SK-N-SH (cell line): Measurements from ENCODE around the gene YWHAE. TPM values are rescaled to one million over a fixed set of nuclear protein-coding genes. Genes with fewer than 3 reads are reported as not detected.
A peak's percentile ranks its signal among the peaks of the same experiment; 100 is the strongest.
"Not testable (repeated sequence)": the region's sequence is repeated elsewhere in the genome, so short reads cannot be mapped to it uniquely, and the experiment has no call there.

Source experiments
- CTCF ChIA-PET: fragments of 300-600, 350-600 bp; formaldehyde crosslinking; extraction: SDS; loops from one replicate; lab custom pipeline; 2021; lab: Yijun Ruan, JAX
- POLR2A ChIA-PET: fragments of 350-600 bp; sonication (Branson Sonifier 250); formaldehyde crosslinking; extraction: SDS; loops from one replicate; lab custom pipeline; 2020; ENCODE audit warnings: antibody characterized with exemption, inconsistent platforms; lab: Yijun Ruan, JAX
- DNase-seq: peaks from one replicate; pipeline ENCODE4 v3.0.0; 2012
- H2AFZ ChIP-seq: fragments of 200-600 bp; sonication (generic); 2 replicates; pipeline ENCODE4 v1.8.1; 2016; ENCODE audit warnings: antibody characterized with exemption, mild to moderate bottlenecking, low read depth
- H3F3A ChIP-seq: fragments of 200-600 bp; sonication (generic); replicated peaks from 2 replicates; pipeline ENCODE3; 2016; ENCODE audit warnings: antibody characterized with exemption, mild to moderate bottlenecking; ENCODE audit not compliant: insufficient read depth
- H3K27ac ChIP-seq, 2 experiments: fragments of 200-500 bp in 1 of 2; fragments of 200-600 bp in 1 of 2; sonication (Bioruptor generic) in 1 of 2; sonication (generic), shearing (Covaris generic) in 1 of 2; 2 replicates each; pipeline versions ENCODE4 v1.5.1 to v1.6.1; 2014 to 2016; ENCODE audit warnings: low read depth in 2 of 2, inconsistent platforms in 1 of 2, low read length in 1 of 2, mild to moderate bottlenecking in 1 of 2, mixed read lengths in 1 of 2
- H3K27me3 ChIP-seq: fragments of 200-600 bp; sonication (generic), shearing (Covaris generic); 2 replicates; pipeline ENCODE4 v1.6.1; 2016; ENCODE audit warnings: mixed run types; ENCODE audit not compliant: insufficient read depth
- H3K36me3 ChIP-seq, 2 experiments: fragments of 200-500 bp in 1 of 2; fragments of 200-600 bp in 1 of 2; sonication (Bioruptor generic) in 1 of 2; sonication (generic) in 1 of 2; replicated peaks in 1 of 2; 2 replicates each; pipeline versions ENCODE3 to v1.5.1; 2014 to 2016; ENCODE audit warnings: low read length in 1 of 2, mild to moderate bottlenecking in 1 of 2; ENCODE audit not compliant: insufficient read depth in 2 of 2, control insufficient read depth in 1 of 2
- H3K4me1 ChIP-seq, 2 experiments: fragments of 200-500 bp in 1 of 2; fragments of 200-600 bp in 1 of 2; sonication (Bioruptor generic) in 1 of 2; sonication (generic), shearing (Covaris generic) in 1 of 2; 2 replicates each; pipeline versions ENCODE4 v1.5.1 to v1.6.1; 2014 to 2016; ENCODE audit warnings: low read depth in 1 of 2, low read length in 1 of 2, mixed run types in 1 of 2; ENCODE audit not compliant: insufficient read depth in 2 of 2, control insufficient read depth in 1 of 2
- H3K4me2 ChIP-seq: fragments of 200-600 bp; sonication (generic), shearing (Covaris generic); 2 replicates; pipeline ENCODE4 v1.6.1; 2017; ENCODE audit warnings: mixed run types
- H3K4me3 ChIP-seq, 2 experiments: fragments of 200-500 bp in 1 of 2; fragments of 200-600 bp in 1 of 2; sonication (Bioruptor generic) in 1 of 2; sonication (generic), shearing (Covaris generic) in 1 of 2; 2 replicates each; pipeline versions ENCODE4 v1.5.1 to v1.8.1; 2014 to 2016; ENCODE audit warnings: low read depth in 2 of 2, inconsistent platforms in 1 of 2, low read length in 1 of 2, mild to moderate bottlenecking in 1 of 2, mixed read lengths in 1 of 2, moderate library complexity in 1 of 2
- H3K79me2 ChIP-seq: fragments of 200-600 bp; sonication (generic); 2 replicates; pipeline ENCODE4 v1.8.1; 2017; ENCODE audit warnings: mild to moderate bottlenecking; ENCODE audit not compliant: insufficient read depth
- H3K9ac ChIP-seq: fragments of 200-600 bp; sonication (generic); 2 replicates; pipeline ENCODE4 v1.6.1; 2017; ENCODE audit warnings: mixed run types
- H3K9me2 ChIP-seq: fragments of 200-600 bp; sonication (generic); 2 replicates; pipeline ENCODE4 v1.6.1; 2017; ENCODE audit warnings: mixed run types
- H3K9me3 ChIP-seq: fragments of 200-600 bp; sonication (generic); 2 replicates; pipeline ENCODE4 v1.6.1; 2017; ENCODE audit warnings: mixed run types, mild to moderate bottlenecking, moderate library complexity
- H4K20me1 ChIP-seq: fragments of 200-600 bp; sonication (generic); 2 replicates; pipeline ENCODE4 v1.6.1; 2017; ENCODE audit warnings: mild to moderate bottlenecking, mixed run types; ENCODE audit not compliant: insufficient read depth
- CHD2 ChIP-seq: fragments of 150-350 bp; IDR thresholded peaks from 2 replicates; pipeline ENCODE4 v1.6.1; 2018; ENCODE audit warnings: low read length; ENCODE audit not compliant: partially characterized antibody
- ELF1 ChIP-seq: IDR thresholded peaks from 2 replicates; pipeline ENCODE4 v1.4.0; 2012
- FOSL2 ChIP-seq: IDR thresholded peaks from 2 replicates; pipeline ENCODE4 v1.4.0; 2012; ENCODE audit warnings: low read depth, mild to moderate bottlenecking, moderate library complexity, borderline replicate concordance
- JUND ChIP-seq: IDR thresholded peaks from 2 replicates; pipeline ENCODE4 v1.4.0; 2012
- MEF2A ChIP-seq: IDR thresholded peaks from 2 replicates; pipeline ENCODE4 v1.4.0; 2012; ENCODE audit warnings: low read depth, borderline replicate concordance
- NRF1 ChIP-seq: IDR thresholded peaks from 2 replicates; pipeline ENCODE4 v1.6.1; 2012; ENCODE audit warnings: low read depth, mild to moderate bottlenecking, low read length
- TAF1 ChIP-seq: IDR thresholded peaks from 2 replicates; pipeline ENCODE4 v1.6.1; 2012; ENCODE audit warnings: low read depth, mild to moderate bottlenecking, low read length, moderate library complexity, borderline replicate concordance
- TCF12 ChIP-seq: IDR thresholded peaks from 2 replicates; pipeline ENCODE4 v1.4.0; 2012
- USF1 ChIP-seq: IDR thresholded peaks from 2 replicates; pipeline ENCODE4 v1.4.0; 2012; ENCODE audit warnings: low read depth, borderline replicate concordance
- ZBTB33 ChIP-seq: IDR thresholded peaks from 2 replicates; pipeline ENCODE4 v1.4.0; 2012; ENCODE audit warnings: low read depth, borderline replicate concordance
- WGBS: methylation state at CpG from one replicate; pipeline ENCODE4 v1.1.6; 2017; ENCODE audit warnings: low lambda C conversion rate; 5-methylcytosine and 5-hydroxymethylcytosine counted together
- polyA plus RNA-seq, 3 experiments: library from polyadenylated mRNA; depleted of rRNA; stranded (reverse); fragments of >200 nt; gene quantifications; 2 replicates each; pipeline ENCODE4 v1.2.3, GENCODE V29; 2012

Gene YWHAE
- polyA plus RNA-seq, 1 of the 3 experiments (the other 2 are of a cell fraction) = 1,023 TPM

- peaks cover 0 to 5% of the 10 kb centered on the region in 2 experiments; a peak in 1 of 4 replicates for H3K4me1 ChIP-seq
Measured at GRCh38 chr17:1312261-1312870, 87.7 kb downstream of the YWHAE start.

GRCh38 chr17:1307829-1308228, 92.2 kb downstream of the YWHAE start:
- POLR2A ChIA-PET, H3K36me3 ChIP-seq, CTCF ChIA-PET, H3K9me3 ChIP-seq, H3K79me2 ChIP-seq, H3K4me1 ChIP-seq, H3K27ac ChIP-seq, H4K20me1 ChIP-seq, H3K4me2 ChIP-seq, H3K9ac ChIP-seq, DNase-seq, H3F3A ChIP-seq, H2AFZ ChIP-seq, H3K4me3 ChIP-seq, H3K9me2 ChIP-seq: not testable (repeated sequence)
- WGBS = 46% methylated on average over 11 of the region's 16 CpGs
- H3K27me3 ChIP-seq = peaks cover 20% of the 10 kb centered on the region

More at GRCh38 chr17:1312261-1312870, 87.7 kb downstream of the YWHAE start:
- Histone ChIP-seq H3K27ac (no peak overlapping the region), H3K4me3 (no peak overlapping the region), H3F3A (peaks cover 5% of the 10 kb centered on the region), H3K36me3 (no peaks in the 10 kb centered on the region), H3K9me3 (no peaks in the 10 kb centered on the region), H3K27me3 (peaks cover 40% of the 10 kb centered on the region), H3K79me2 (no peaks in the 10 kb centered on the region), H3K4me2 (no peak overlapping the region), H3K9me2 (no peaks in the 10 kb centered on the region), H2AFZ (no peak overlapping the region), H4K20me1 (no peaks in the 10 kb centered on the region), H3K9ac (no peak overlapping the region)
- TF ChIP-seq USF1 (peak; percentile 71; the same call in 1 of the 2 replicates), NRF1 (no peak)
- ChIA-PET POLR2A (no interaction called here), CTCF (interaction anchor here (0.9 kb wide), 1 partner anchor 10 kb away, joined by 3 read pairs; no protein-coding TSS in a partner anchor)
- 12% methylated on average over 8 of the region's 9 CpGs for WGBS
- peak; percentile 75 for DNase-seq

- H3F3A ChIP-seq = no peaks in the 10 kb centered on the region
- no peaks in the 10 kb centered on the region for H3K9me2 ChIP-seq
- no peak overlapping the region for H3K4me2 ChIP-seq
- no peak for DNase-seq
- no peaks in the 10 kb centered on the region for H3K9me3 ChIP-seq
- no peak overlapping the region for H3K27ac ChIP-seq
- H3K9ac ChIP-seq = no peak overlapping the region
- WGBS = 83% methylated on average over 7 of the region's 19 CpGs
- no peaks in the 10 kb centered on the region for H3K79me2 ChIP-seq
- ChIA-PET CTCF (no interaction called here), POLR2A (no interaction called here)
- TF ChIP-seq FOSL2 (no peak), TCF12 (no peak), TAF1 (no peak), MEF2A (no peak), CHD2 (no peak), NRF1 (no peak), ZBTB33 (no peak), JUND (no peak), ELF1 (no peak)
- no peaks in the 10 kb centered on the region for H3K4me1 ChIP-seq
- no peaks in the 10 kb centered on the region for H3K36me3 ChIP-seq
- H3K4me3 ChIP-seq = no peak overlapping the region
- no peaks in the 10 kb centered on the region for H4K20me1 ChIP-seq
- peaks cover 7% of the 10 kb centered on the region for H3K27me3 ChIP-seq
- no peak overlapping the region for H2AFZ ChIP-seq
Measured at GRCh38 chr17:1304962-1305563, 95.0 kb downstream of the YWHAE start.
